RKO (cell line): ENCODE results near the gene TSPAN14.

Experiments used
- DNase-seq: peaks from one replicate; pipeline ENCODE4 v3.0.0-alpha.2; 2016; ENCODE audit warnings: low spot score

The TSPAN14 gene

GRCh38 chr10:80455461-80456349 is 1.6 kb downstream of the TSPAN14 start:
- no peak for DNase-seq

- DNase-seq: no peak
These were observed 3.6 kb downstream of the TSPAN14 start for GRCh38 chr10:80457554-80458262.

- DNase-seq: no peak
These were observed 4.1 kb downstream of the TSPAN14 start for GRCh38 chr10:80458263-80458625.

GRCh38 chr10:80458638-80459037 is 4.5 kb downstream of the TSPAN14 start:
- no peak for DNase-seq

- DNase-seq: no peak
These were observed 5.1 kb downstream of the TSPAN14 start for GRCh38 chr10:80459047-80459865.

GRCh38 chr10:80460399-80461207 is 6.5 kb downstream of the TSPAN14 start:
- no peak for DNase-seq

- no peak for DNase-seq
These were observed 7.4 kb downstream of the TSPAN14 start for GRCh38 chr10:80461208-80462183.

GRCh38 chr10:80462299-80462980 is 8.3 kb downstream of the TSPAN14 start:
- no peak for DNase-seq

GRCh38 chr10:80462981-80463741 is 9.1 kb downstream of the TSPAN14 start:
- DNase-seq: peak; percentile 24

GRCh38 chr10:80463868-80464267 is 9.8 kb downstream of the TSPAN14 start:
- no peak for DNase-seq

GRCh38 chr10:80464557-80465450 is 10.7 kb downstream of the TSPAN14 start:
- DNase-seq: no peak

GRCh38 chr10:80465451-80465835 is 11.3 kb downstream of the TSPAN14 start:
- no peak for DNase-seq

- DNase-seq: no peak
These were observed 11.9 kb downstream of the TSPAN14 start for GRCh38 chr10:80465839-80466590.

- DNase-seq: no peak
These were observed 12.7 kb downstream of the TSPAN14 start for GRCh38 chr10:80466724-80467326.

- DNase-seq: no peak
These were observed 13.9 kb downstream of the TSPAN14 start for GRCh38 chr10:80468002-80468401.

- DNase-seq: no peak
These were observed 14.8 kb downstream of the TSPAN14 start for GRCh38 chr10:80468806-80469421.
